Epithelial cell of esophagus (primary cell): Measurements from ENCODE around the gene CTNND2.
"Not testable (repeated sequence)": the region's sequence is repeated elsewhere in the genome, so short reads cannot be mapped to it uniquely, and the experiment has no call there.

ENCODE experiments used
- DNase-seq: peaks from one replicate; pipeline ENCODE4 v3.0.0; 2010; ENCODE audit warnings: low read depth
- H3K4me3 ChIP-seq: 2 replicates; pipeline ENCODE4 v1.5.1; 2011; ENCODE audit warnings: mild to moderate bottlenecking, low read length, control low read depth
- CTCF ChIP-seq: IDR thresholded peaks from 2 replicates; pipeline ENCODE4 v1.5.1; 2011; ENCODE audit warnings: low read depth, mild to moderate bottlenecking, low read length, control low read depth, inconsistent platforms; ENCODE audit not compliant: insufficient read depth; ENCODE audit errors: missing control alignments

Gene CTNND2

GRCh38 chr5:11422342-11422741 is 481.9 kb downstream of the CTNND2 start:
- no peak for DNase-seq
- no peak overlapping the region for H3K4me3 ChIP-seq
- TF ChIP-seq CTCF, result no peak

GRCh38 chr5:11420969-11421368 is 483.3 kb downstream of the CTNND2 start:
- TF ChIP-seq CTCF, result no peak
- H3K4me3 ChIP-seq, result no peak overlapping the region
- DNase-seq, result no peak

DNA sequence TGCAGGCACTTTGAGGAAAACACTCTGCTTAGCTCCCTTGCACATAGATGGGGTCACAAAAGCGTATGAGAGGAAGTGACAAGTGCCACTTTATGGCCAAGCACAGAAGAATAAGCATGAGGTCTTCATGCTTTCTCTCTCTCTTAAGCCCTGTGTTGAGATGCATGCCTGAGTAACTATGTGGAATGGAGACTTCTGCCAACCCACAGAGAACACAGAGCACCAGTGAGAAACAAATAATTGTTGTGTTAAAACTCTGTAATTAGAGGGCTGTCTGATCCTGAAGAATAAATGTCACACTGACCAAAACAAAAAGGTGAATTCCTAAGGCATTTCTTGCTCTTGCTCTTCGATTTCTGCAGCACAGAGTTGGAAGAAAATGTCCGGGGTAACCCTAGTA is 488.5 kb downstream of the CTNND2 start:
- H3K4me3 ChIP-seq, result no peak overlapping the region
- no peak for DNase-seq
- no peak for TF ChIP-seq CTCF

DNA sequence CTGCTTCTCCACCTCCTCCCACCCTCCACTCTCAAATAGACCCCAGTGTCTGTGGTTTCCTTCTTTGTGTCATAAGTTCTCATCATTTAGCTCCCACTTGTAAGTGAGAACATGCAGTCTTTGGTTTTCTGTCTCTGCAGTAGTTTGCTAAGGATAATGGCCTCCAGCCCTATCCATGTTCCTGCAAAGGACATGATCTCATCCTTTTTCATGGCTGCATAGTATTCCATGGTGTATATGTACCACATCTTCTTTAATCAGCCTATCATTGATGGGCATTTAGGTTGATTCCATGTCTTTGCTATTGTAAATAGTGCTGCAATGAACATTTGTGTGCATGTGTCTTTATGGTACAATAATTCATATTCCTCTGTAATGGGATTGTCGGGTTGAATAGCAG is 489.5 kb downstream of the CTNND2 start:
- DNase-seq, H3K4me3 ChIP-seq: not testable (repeated sequence)

DNA sequence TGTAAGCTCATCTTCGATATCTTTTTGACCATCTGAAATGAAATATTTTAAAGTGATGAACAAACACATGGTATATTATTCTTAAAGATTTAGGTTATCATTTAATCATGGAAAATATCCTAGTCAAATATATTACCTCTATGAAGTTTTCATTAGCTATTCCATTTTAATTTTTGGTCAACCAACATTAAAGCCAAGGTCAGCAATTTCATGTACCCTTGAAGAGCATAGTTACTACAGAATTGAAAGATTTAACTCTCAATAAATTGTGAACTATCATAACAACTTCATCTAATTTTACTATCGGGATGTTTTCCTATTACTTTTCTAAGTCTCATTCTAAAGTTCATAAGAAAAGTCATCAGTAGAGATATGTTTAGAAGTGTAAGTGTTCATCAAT is 492.6 kb downstream of the CTNND2 start:
- no peak for TF ChIP-seq CTCF
- no peak overlapping the region for H3K4me3 ChIP-seq
- no peak for DNase-seq

DNA sequence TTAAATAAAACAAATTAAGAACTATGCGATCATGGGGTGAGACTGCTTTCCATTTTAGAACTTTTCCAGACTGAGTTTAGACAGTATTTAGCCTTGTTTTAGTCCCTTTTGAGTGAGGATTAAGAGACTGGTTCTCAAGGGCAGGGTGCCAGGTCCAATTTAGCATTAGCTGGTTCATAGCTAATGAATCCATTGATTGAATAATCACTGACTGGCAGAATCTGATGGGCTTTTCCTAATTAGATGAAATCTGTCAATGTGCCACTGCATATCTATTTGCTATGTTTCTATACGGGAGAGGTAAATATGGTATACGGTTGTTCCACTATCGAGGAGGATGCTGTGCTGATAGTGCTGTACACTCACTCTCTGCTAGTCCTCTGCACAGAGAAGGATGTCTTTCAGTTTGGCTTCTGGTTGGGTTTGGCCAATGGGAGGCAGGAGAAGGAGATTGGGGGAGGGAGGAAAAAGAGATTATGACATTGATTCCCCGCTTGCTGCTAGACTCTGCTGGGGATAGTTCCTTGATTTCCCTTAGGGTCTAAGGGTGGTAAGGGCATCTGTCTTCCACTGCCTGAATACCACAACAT is 496.6 kb downstream of the CTNND2 start:
- no peak overlapping the region for H3K4me3 ChIP-seq
- DNase-seq, result no peak
- TF ChIP-seq CTCF, result no peak

DNA sequence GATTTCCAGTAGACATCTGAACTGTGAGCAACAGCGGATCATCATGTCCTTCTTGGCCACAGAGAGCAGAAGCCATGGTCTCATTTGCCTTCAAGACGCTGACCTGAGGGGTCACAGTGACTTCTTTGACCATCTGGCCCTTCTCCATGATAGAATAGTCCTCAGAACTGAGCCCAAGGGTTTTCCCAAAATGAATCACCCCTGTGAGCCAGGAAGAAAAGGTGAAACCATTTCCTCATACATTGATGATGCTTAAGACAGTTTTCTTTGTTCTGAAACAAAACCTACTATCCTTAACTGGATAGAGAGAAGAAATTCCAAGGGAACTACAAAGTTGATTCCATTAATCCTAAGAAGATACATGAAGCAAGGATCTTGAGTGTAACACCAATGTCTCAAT is 503.9 kb downstream of the CTNND2 start:
- no peak for TF ChIP-seq CTCF
- peak; percentile 1 for DNase-seq
- no peak overlapping the region for H3K4me3 ChIP-seq
